HCT116 (cell line): ENCODE measurements around the gene PLAC8L1.

Experiments
- EZH2 ChIP-seq: fragments of 200-600 bp; sonication (generic); IDR thresholded peaks from 2 replicates; pipeline ENCODE4 v1.6.1; 2017; ENCODE audit warnings: antibody characterized with exemption, mixed run types
- JUND ChIP-seq: IDR thresholded peaks from 2 replicates; pipeline ENCODE4 v1.6.1; 2012
- POLR2A ChIP-seq: IDR thresholded peaks from 2 replicates; pipeline ENCODE4 v1.7.0; 2011; ENCODE audit warnings: borderline replicate concordance; ENCODE audit not compliant: insufficient read depth, insufficient read length; ENCODE audit errors: extremely low read depth
- POLR2AphosphoS5 ChIP-seq: IDR thresholded peaks from 2 replicates; pipeline ENCODE4 v1.6.1; 2011; ENCODE audit warnings: mild to moderate bottlenecking, low read depth, low read length, moderate library complexity
- SP1 ChIP-seq: IDR thresholded peaks from 2 replicates; pipeline ENCODE4 v1.6.1; 2012; ENCODE audit warnings: low read depth
- SRF ChIP-seq: IDR thresholded peaks from 2 replicates; pipeline ENCODE4 v1.6.1; 2012; ENCODE audit warnings: low read depth
- YY1 ChIP-seq: IDR thresholded peaks from 2 replicates; pipeline ENCODE4 v1.6.1; 2011; ENCODE audit warnings: low read length, low read depth, moderate library complexity, mild to moderate bottlenecking; ENCODE audit not compliant: insufficient replicate concordance; ENCODE audit errors: extremely low read depth
- ZNF274 ChIP-seq: fragments of 200-500 bp; sonication (Bioruptor generic); IDR thresholded peaks from 2 replicates; pipeline ENCODE4 v1.6.1; 2014; ENCODE audit warnings: mild to moderate bottlenecking, low read depth, low read length, inconsistent platforms
- TF ChIP-seq, protein P1 (sequence below), 3 experiments: fragments of 200-600 bp in 1 of 3; sonication (generic) in 1 of 3; IDR thresholded peaks in 2 of 3; conservative IDR thresholded peaks in 1 of 3; 2 replicates each; pipeline ENCODE4 v1.5.1; 2012 to 2017; ENCODE audit warnings: low read depth in 2 of 3, low read length in 2 of 3, antibody characterized with exemption in 1 of 3, borderline replicate concordance in 1 of 3, control low read depth in 1 of 3, mild to moderate bottlenecking in 1 of 3, mixed read lengths in 1 of 3, mixed run types in 1 of 3, moderate library complexity in 1 of 3; ENCODE audit not compliant: insufficient read depth in 1 of 3
- TF ChIP-seq, protein P2 (sequence below): IDR thresholded peaks from 2 replicates; pipeline ENCODE4 v1.6.1; 2012
- TF ChIP-seq, protein P3 (sequence below): IDR thresholded peaks from 2 replicates; pipeline ENCODE4 v1.6.1; 2011; ENCODE audit warnings: mild to moderate bottlenecking, low read length, moderate library complexity; ENCODE audit not compliant: insufficient replicate concordance; ENCODE audit errors: extremely low read depth

DNA sequence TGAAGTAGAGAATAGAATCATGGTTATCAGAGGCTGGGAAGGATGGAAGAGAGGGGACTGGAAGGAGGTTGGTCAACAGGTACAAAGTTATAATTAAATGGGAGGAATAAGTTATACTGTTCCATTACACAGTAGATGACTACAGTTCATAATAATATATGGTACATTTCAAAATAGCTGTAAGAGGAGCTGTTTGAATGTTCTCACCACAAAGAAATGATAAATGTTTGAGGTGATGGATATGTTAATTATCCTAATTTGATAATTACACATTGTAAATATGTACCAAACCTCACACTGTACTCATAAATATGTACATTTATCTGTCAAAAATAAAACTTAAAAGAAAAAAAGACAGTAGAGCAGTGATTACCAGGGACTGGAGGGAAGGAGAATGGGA is 12.9 kb upstream of the PLAC8L1 start:
- TF ChIP-seq POLR2A (no peak), EZH2 (no peak), SP1 (no peak), YY1 (no peak), JUND (no peak), SRF (no peak), POLR2AphosphoS5 (no peak), ZNF274 (no peak)
- TF ChIP-seq, protein P1, sequence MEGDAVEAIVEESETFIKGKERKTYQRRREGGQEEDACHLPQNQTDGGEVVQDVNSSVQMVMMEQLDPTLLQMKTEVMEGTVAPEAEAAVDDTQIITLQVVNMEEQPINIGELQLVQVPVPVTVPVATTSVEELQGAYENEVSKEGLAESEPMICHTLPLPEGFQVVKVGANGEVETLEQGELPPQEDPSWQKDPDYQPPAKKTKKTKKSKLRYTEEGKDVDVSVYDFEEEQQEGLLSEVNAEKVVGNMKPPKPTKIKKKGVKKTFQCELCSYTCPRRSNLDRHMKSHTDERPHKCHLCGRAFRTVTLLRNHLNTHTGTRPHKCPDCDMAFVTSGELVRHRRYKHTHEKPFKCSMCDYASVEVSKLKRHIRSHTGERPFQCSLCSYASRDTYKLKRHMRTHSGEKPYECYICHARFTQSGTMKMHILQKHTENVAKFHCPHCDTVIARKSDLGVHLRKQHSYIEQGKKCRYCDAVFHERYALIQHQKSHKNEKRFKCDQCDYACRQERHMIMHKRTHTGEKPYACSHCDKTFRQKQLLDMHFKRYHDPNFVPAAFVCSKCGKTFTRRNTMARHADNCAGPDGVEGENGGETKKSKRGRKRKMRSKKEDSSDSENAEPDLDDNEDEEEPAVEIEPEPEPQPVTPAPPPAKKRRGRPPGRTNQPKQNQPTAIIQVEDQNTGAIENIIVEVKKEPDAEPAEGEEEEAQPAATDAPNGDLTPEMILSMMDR (IDR thresholded peaks at IDR 0.05 in 2 of 3, conservative IDR thresholded peaks at IDR 0.05 in 1 of 3; ENCODE audit: borderline replicate concordance in 1 of 3, insufficient read depth in 1 of 3, low read depth in 2 of 3, low read length in 2 of 3): no peak
- TF ChIP-seq, protein P2, sequence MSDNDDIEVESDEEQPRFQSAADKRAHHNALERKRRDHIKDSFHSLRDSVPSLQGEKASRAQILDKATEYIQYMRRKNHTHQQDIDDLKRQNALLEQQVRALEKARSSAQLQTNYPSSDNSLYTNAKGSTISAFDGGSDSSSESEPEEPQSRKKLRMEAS: no peak
- TF ChIP-seq, protein P3, sequence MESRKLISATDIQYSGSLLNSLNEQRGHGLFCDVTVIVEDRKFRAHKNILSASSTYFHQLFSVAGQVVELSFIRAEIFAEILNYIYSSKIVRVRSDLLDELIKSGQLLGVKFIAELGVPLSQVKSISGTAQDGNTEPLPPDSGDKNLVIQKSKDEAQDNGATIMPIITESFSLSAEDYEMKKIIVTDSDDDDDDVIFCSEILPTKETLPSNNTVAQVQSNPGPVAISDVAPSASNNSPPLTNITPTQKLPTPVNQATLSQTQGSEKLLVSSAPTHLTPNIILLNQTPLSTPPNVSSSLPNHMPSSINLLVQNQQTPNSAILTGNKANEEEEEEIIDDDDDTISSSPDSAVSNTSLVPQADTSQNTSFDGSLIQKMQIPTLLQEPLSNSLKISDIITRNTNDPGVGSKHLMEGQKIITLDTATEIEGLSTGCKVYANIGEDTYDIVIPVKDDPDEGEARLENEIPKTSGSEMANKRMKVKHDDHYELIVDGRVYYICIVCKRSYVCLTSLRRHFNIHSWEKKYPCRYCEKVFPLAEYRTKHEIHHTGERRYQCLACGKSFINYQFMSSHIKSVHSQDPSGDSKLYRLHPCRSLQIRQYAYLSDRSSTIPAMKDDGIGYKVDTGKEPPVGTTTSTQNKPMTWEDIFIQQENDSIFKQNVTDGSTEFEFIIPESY: no peak
